A673 (cell line): ENCODE data around the gene ACOX3.

Source experiments
- EZH2 ChIP-seq: fragments of 200-600 bp; sonication (generic); IDR thresholded peaks from 2 replicates; pipeline ENCODE4 v1.6.1; 2017; ENCODE audit warnings: borderline replicate concordance, low read depth, mild to moderate bottlenecking, mixed read lengths, antibody characterized with exemption, low read length; ENCODE audit not compliant: poor library complexity, severe bottlenecking
- TF ChIP-seq, protein P1 (sequence below): fragments of 300-800, 200-600 bp; sonication (generic); conservative IDR thresholded peaks from 2 replicates; pipeline ENCODE4 v1.5.1; 2017; ENCODE audit warnings: low read depth, mild to moderate bottlenecking, antibody characterized with exemption, low read length, moderate library complexity, mixed read lengths

DNA sequence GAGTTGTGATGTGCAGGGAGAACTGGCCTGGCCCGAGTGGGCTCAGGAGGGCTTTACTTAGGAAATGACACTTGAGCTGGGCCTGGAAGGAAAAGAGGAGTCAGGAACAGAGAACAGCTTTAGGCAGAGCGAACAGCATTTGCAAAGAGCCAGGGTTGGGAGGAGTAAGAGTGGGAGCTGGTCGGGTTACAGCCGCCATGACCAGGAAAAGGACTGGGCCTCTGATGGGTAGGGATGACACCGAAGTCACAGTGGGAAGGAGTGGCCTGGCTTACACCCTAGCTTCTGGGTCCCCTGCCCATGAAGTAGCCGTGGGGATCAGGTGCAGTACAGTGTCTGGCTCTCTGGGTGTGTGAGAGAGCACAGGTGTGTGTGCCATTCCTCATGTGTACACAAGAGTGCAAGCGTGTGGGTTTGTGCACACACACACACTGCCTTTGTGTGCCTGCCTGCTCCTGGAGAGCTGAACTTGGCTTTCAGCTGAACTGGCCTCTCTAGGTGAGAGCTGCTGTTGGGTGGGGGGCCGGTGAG, 31.7 kb upstream of the ACOX3 start:
- no peak for TF ChIP-seq EZH2
- TF ChIP-seq, protein P1, sequence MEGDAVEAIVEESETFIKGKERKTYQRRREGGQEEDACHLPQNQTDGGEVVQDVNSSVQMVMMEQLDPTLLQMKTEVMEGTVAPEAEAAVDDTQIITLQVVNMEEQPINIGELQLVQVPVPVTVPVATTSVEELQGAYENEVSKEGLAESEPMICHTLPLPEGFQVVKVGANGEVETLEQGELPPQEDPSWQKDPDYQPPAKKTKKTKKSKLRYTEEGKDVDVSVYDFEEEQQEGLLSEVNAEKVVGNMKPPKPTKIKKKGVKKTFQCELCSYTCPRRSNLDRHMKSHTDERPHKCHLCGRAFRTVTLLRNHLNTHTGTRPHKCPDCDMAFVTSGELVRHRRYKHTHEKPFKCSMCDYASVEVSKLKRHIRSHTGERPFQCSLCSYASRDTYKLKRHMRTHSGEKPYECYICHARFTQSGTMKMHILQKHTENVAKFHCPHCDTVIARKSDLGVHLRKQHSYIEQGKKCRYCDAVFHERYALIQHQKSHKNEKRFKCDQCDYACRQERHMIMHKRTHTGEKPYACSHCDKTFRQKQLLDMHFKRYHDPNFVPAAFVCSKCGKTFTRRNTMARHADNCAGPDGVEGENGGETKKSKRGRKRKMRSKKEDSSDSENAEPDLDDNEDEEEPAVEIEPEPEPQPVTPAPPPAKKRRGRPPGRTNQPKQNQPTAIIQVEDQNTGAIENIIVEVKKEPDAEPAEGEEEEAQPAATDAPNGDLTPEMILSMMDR: no peak
